HG03108 (cell line): ENCODE data around the gene NCCRP1.

Experiments
- ATAC-seq: cut with Tn5 transposase; IDR thresholded peaks from one replicate; pipeline ENCODE4 v1.9.1; 2021; ENCODE audit warnings: moderate library complexity; ENCODE audit not compliant: unreplicated experiment

NCCRP1 gene

DNA sequence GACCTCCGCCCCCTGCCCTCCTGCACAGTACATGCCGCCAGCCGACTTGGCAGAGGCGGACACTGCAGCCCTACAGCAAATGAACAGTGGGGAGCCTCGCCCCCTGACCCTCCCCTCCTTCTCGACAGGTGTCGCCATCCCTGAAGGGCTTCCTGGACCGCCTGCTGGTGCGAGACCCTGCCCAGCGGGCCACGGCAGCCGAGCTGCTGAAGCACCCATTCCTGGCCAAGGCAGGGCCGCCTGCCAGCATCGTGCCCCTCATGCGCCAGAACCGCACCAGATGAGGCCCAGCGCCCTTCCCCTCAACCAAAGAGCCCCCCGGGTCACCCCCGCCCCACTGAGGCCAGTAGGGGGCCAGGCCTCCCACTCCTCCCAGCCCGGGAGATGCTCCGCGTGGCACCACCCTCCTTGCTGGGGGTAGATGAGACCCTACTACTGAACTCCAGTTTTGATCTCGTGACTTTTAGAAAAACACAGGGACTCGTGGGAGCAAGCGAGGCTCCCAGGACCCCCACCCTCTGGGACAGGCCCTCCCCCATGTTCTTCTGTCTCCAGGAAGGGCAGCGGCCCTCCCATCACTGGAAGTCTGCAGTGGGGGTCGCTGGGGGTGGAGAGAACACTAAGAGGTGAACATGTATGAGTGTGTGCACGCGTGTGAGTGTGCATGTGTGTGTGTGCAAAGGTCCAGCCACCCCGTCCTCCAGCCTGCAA, 18.3 kb upstream of the NCCRP1 start:
- no peak for ATAC-seq

DNA sequence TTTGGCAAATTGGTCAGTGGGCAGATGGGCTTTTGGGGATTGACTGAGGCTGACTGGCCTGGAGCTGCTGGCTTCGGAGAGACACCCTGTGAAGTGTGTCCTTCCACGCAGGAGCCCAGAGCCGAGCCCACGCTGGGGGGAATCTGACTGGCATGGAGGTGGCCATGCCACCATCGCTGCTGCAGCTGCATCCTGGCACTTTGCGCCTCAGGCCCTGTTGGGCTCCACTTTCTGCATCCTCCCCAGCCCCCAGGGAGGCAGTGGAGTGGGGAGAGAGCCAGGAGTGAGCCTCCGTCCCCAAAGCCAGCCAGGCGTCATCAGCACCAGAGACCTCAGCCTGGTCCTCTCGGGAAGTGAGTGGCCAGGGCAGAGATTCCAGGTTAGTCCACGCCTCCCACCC, 17.0 kb upstream of the NCCRP1 start:
- no peak for ATAC-seq

DNA sequence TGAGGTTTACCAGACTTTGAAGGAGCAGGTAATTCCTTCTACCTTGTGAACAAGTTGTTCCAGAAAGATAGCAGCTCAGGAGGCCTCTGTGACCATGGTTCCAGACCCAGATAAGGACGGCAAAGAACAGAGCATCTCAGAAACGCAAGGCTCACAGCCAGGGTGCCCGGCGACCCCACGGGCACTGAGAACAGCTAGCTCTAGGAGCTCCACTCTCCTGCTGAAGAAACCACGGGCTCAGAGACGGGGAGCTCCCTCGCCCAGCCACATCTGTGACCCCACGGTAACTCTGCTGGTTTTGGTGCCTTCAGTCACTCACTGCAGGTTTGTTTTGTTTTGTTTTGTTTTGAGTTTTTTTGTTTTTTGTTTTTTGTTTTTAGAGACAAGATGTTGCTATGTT, 16.0 kb upstream of the NCCRP1 start:
- no peak for ATAC-seq

DNA sequence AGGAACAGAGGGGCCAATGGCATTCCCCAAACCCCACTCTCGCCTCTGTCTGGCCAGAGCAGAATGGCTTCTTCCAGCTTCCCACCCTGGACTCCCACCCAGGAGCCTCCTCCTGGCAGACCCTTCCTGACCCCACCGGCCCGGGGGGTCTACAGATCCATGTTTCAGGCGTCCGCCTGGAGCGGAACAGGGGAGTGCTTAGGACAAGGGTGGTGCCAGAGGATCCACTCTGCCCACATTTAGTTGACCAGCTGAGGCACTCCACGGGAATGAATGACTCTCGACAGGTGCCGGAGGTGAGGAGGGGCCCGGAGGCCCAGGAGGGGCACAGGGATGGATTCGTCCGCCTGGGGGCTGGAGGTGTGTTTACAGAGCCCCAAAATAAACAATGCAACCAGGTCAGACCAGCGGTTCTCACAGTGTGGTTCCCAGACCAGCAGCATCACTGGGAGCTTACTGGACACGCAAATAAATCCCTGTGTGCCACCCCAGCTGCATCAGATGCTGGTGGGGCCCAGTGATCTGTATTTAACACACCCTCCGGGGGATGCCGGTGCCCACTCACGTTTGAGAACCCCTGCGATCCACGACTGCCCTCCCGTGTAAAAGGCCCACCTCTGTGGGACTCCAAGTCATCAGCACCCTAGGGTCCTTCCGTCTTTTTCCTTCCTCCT, 15.1 kb upstream of the NCCRP1 start:
- ATAC-seq = no peak

DNA sequence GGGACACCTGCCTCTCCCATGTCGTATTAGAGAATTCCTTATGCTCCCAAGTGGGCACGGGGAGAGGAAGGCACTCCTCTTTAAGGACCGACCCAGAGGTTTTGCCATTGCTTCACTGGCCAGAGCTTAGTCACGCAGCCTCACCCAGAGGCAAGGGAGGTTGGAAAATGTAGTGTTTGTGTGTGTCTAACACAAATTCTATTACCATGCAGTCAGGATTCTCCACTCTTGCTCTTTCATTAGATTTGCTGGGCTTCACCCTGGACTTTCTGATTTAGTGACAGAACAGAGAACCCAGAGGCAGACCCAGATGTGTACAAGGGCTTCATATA, 14.6 kb upstream of the NCCRP1 start:
- no peak for ATAC-seq

DNA sequence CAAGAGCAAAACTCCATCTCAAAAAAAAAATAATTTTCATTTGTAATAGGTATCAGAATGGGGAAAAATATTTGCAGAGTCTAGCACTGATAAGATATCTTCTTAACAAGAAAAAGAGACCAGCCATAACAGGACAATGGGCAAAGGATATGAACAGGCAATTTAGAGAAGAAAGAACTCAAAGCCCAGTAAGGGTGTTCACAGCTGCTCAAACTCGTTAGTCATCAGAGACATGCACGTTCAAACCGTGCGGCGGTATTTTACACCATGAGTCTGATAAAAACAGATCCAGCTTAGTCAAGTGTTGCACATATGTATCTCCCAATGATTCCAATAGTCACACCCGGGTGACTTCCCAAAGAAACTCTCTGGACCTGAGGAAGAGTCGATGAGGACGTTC, 13.7 kb upstream of the NCCRP1 start:
- no peak for ATAC-seq

DNA sequence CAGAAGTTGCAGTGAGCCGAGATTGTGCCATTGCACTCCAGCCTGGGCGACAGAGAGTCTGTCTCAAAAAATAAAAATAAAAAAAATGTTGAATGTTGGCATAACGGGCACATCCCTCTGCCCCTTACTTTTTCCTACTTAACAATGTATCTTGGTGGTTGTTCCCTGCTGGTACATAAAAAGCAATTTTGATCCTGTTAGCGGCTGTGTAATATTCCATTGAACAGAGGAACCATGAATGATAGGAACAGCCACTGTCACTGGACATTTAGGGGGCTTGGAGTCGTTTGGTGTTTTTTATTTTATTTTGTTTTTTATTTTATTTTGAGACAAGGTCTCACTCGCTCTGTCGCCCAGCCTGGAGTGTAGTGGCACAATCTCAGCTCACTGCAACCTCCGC, 10.4 kb upstream of the NCCRP1 start:
- ATAC-seq = no peak

DNA sequence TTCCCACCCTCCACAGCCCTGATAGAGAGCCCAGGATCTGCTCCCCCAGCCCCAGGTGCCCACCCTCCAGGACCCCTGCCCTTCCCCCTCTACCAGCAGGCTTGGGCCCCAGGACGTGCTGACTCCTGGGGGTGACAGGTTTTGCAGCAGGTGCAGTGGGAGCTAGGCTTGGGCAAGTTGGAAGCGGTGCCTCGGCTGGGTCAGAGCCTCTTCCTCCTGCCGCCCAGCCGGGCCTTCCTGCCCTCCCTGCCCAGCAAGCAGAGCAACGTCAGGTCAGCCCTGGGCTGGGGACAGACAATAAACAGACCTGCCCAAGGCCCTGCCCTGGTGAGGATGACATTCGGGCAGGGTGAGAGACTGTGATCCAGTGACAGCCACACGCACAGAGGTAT, 9.2 kb upstream of the NCCRP1 start:
- ATAC-seq = no peak

DNA sequence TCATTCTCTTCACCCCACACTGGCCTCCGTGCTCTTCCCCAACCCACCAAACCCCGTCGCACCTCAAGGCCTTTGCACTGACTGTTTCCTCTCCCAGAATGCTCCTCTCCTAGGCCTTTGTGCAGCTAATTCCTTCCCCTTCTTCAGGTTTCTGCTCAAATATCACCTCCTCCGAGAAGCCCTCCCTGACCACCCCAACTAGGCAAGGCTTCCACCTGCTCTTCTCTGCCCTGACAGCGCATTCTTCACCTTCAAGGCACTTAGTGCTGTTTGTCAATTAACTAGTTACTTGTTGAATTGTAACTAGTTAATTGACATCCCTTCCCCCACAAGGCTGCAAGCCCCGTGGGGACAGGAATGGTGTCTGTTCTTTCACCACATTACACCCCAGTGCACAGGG, 7.8 kb upstream of the NCCRP1 start:
- no peak for ATAC-seq

DNA sequence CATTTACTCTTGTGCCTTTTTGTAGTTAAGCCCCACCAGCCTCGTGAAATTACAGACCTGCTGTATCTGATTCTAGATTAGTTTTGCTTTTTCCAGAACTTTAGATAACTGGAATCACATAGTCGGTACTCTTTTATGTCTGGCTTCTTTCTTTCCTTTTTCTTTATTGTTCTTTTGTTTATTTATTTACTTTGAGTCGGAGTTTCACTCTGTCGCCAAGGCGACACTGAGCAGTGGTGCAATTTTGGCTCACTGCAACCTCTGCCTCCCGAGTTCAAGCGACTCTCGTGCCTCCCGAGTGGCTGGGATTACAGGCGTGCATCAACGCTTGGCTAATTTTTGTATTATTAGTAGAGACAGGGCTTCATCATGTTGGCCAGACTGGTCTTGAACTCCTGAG, 6.0 kb upstream of the NCCRP1 start:
- no peak for ATAC-seq

DNA sequence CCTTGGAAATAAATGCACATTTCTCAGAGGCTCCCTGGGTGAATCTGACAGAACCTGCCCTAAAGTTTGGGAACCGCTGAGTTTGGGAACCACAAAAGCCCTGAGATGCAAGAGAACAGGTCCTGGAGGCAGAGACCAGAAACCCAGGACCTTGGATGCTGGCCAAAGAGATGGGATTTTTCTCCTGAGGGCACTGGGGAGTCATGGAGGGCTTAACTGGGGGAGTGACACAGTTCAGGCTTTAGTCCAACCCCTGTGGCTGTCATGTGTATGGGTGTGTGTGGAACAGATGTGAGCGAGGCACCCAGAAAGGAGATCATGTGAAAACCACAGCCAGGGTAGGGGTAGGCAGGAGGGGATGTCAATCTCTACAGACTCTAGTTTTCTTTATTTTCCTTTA, 3.9 kb upstream of the NCCRP1 start:
- ATAC-seq = no peak

DNA sequence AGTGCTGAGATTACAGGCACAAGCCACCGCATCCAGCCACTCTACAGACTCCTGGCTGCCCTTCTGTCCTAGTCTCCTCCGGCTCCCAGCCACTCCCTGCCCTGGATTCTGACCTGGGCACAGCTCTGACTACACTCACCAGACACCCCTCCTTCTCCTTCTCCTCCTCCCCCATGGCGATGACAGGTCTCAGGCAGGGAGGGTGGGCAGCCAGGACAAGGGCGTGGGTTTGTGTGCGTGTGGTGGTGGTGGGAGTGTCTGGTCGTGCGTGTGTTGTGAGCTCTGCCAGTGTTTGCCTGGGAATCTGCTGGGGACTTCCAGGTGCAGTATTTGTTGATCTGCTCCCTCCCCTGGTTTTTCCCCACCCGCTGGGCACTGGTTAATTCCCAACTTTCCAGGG, 3.0 kb upstream of the NCCRP1 start:
- no peak for ATAC-seq

DNA sequence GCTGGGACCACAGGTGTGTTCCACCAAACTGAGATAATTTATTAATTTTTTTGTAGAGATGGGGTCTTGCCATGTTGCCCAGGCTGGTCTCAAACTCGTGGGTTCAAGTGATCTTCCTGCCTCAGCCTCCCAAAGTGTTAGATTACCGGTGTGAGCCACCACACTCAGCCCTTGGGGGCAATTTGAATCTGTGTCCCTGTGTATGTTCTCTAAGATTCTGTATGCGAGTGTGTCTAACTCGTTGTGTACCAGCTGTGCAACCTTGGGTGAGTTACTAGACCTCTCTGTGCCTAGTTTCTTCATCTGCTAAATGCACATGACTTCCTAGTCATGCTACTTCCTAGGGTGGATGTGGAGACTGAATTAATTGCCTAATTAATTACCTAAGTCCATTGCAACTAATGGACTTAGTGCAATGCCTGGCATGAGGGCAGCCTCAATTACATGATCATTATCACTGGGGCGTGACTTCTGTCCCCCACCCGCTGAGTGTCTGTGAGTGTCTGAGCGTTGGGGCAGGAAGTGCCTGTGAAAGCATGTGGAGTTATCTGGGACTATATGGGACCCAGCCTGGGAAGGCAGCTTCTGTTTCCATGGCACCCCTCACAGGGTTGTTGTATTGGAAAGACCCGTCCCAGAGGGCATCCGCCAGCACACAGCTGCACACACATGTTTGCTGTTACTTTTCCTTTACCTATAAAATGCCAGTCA, 1.8 kb upstream of the NCCRP1 start:
- ATAC-seq = no peak

DNA sequence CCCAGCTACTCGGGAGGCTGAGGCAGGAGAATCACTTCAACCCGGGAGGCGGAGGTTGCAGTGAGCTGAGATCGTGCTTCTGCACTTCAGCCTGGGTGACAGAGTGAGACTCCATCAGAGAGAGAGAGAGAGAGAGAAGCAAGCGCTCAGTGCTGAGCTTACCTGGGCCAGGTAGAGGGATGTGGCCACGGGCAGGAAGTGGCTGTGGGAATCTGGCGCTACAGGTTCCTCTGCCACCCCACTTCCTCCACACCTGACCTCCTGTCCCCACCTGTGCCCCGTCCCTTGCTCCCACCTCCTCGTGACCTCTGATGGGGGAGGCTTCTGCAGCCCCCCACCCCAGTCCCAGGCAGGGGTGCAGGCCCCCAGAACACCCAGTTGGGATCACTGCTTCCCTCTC, 1.0 kb upstream of the NCCRP1 start:
- ATAC-seq = no peak

DNA sequence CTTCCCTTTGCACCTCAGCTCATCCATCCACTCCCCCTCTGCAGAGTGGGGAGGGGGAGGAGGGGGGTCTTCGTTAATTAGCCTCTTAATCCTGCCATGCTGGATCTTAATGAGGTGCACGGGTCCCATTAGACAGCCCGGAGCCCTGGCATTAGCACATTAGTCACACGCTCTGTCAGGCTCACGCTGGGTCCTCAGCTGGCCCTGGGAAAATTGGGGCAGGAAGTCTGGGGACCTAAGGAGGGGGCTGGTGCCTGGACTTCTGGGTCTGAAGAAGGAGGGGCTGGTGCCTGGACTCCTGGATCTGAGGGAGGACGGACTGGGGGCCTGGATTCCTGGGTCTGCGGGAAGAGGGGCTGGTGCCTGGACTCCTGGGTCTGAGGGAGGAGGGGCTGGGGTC, 444 bp upstream of the NCCRP1 start:
- ATAC-seq = no peak

DNA sequence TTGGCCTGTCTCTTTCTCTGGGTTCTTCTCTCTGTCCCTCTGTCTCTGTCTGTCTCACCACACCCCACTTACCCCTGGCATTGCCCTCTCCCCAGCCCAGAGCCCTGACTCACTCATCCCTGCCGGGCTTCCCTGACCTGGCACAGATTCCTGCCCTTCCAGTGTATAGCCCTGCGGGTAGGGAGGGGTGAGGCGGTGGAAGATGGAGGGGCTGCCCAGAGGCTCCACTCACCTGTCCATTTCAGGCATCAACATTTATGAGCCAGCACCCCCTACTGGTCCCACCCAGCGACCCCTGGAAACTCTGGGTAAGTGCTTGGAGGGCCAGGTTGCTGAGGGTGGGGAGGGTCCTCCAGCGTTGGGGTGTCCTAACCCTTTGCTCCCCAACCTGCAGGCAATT, 1.0 kb downstream of the NCCRP1 start:
- ATAC-seq = no peak

DNA sequence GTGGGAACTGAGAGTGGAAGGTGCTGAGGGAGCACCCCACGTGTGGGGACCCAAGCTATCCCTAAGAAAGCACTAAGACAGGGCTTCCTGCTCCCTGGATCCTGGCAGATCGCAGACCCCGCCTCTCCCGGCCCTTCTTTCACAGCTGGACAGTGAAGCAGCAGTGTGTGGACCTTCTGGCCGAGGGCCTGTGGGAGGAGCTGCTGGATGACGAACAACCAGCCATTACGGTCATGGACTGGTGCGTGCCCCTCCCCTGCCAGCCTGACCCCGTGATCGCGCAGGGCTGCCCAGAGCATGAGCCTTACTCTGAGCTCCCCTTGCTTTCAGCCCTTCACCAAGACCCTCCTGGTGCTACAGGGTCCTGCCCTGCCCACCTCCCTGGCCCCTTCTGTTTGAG, 2.3 kb downstream of the NCCRP1 start:
- ATAC-seq = no peak

DNA sequence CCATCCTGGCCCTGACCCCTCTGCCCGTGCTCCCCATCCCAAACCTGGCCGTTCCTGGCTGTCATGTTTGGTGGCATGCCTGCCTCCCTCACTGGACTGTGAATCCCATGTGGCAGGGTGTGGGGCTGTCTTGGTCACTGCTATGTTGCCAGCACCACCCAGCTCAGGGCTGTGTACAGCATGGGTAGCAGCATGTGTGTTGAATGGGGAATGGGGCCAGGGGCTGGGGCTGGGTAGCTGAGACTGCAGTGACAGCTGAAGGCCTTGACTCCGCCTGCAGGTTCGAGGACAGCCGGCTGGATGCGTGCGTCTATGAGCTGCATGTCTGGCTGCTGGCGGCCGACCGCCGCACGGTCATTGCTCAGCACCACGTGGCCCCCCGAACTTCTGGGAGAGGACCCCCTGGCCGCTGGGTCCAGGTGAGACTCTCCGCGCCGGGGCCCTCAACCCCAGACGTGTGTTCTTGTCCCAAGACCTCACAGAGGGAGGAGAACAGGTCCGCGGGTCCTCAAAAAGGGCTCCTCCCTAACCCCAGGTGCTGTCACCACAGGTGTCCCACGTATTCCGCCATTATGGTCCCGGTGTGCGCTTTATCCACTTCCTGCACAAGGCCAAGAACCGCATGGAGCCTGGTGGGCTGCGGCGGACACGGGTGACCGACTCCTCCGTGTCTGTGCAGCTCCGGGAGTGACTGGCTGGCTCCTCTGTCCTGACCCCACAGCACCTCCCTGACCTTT, 3.5 kb downstream of the NCCRP1 start:
- no peak for ATAC-seq

DNA sequence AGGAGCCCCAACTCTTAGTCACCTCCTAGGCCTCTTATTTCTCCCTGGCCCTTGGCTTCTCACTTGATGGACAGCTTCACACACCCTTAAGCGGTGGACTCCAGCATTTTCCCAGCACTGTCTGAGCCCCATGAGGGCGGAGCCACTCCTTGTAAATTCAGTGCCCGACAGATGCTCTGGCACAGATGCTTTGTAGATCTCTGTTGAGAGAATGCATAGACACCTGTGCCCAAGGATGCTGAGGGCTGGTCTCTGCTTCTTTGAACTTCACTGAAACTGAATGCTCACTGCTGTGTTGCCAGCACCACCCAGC, 4.0 kb downstream of the NCCRP1 start:
- ATAC-seq = no peak

DNA sequence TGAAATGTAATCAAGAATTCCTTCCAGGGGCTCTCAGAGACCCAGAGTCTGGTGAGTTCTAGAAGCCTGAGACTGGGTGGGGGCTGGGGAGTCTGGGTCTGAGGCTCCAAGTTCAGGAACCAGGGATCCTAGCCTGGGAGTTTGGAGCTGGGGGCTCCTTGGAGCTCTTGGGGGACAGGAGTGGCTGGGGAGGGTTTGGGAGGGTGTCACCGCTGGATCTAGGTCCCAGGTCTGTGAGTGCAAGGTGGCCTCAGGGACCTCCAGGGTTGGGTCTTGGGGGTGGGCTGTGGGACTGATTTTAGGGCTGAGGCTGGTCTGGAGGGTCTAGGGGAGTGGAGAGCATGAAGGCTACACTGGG, 6.2 kb downstream of the NCCRP1 start:
- no peak for ATAC-seq

DNA sequence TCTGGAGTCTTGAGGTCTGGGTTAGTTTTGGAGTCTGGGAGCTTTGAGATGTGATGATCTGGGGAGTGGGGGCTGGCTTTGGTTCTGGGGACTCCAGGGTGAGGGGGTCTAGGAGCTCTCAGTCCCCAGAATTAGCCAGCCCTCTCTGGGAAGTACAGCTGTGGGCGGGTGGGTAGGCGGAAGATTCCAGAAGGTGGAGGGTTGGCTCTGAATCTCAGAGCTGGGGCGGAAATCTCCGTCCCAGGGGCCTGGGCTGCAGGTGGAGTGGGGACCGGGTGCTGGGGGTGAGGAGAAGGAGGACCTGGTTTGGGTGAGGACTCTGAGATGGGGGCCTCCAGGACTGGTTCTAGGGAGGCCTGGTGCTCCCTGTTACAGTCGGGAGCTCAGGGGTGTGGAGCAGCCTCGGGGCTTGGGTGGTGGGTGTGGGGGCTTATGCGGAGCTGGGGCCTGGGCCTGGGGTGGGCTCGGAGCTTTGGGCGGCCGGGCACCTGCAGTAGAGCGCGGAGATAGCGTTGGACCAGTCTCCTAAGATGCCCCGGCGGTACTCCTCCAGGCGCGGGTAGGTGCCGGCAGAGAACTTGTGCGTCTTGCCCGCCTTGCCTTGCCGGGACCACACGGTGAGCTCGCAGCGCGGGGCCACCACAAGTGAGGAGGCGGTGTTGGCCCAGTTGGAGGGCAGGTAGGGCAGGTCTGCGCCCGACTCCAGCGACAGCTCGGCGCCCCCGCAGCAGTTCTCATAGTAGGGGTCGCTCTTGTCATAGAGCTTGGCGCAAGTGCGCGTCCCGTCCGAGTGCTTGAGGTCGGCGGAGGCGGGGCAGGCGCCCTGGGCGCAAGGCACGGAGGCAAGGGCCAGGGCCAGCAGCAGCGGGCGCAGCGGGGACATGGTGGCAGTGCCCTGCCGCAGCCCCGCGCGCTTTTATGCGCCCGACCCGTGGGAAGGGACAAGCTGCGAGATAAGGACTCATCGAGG, 6.9 kb downstream of the NCCRP1 start, which contains the start of gene SYCN:
TSS of gene SYCN (minus strand) at position 892 of the 970 bp plus-strand sequence. CDS start at position 883, 9 bp downstream.
- ATAC-seq = no peak
